Inflammatory macrophage (primary cell): Measurements from ENCODE around the gene MAOB.
A peak's percentile ranks its signal among the peaks of the same experiment; 100 is the strongest.
"Not testable (repeated sequence)": the region's sequence is repeated elsewhere in the genome, so short reads cannot be mapped to it uniquely, and the experiment has no call there.

Experiments
- DNase-seq, 2 donors: peaks; one replicate each; pipeline ENCODE4 v3.0.0-alpha.2; 2020 to 2022
- total RNA-seq, 18 experiments: gene quantifications; one replicate each; lab custom pipeline; 2026; ENCODE audit warnings: mixed read lengths in 6 of 18, inconsistent platforms in 2 of 18; lab: John Stamatoyannopoulos, UW

Gene MAOB
- total RNA-seq: 0 to 1.2 (median 0.27) reads per million in 18 experiments

- peak; percentile 18 to 47 for DNase-seq
Observed at GRCh38 chrX:43882294-43882681, at the start of gene MAOB. Gene MAOB, minus strand, starts transcription at chrX:43882450. Its CDS starts 151 bp downstream, at chrX:43882299.

- not testable (repeated sequence) for DNase-seq
Observed at GRCh38 chrX:43922032-43922431, 39.8 kb upstream of the MAOB start.

- DNase-seq: not testable (repeated sequence)
Observed at GRCh38 chrX:43910772-43911171, 28.5 kb upstream of the MAOB start.

- DNase-seq: no peak
Observed at GRCh38 chrX:43910012-43910411, 27.8 kb upstream of the MAOB start.

- no peak for DNase-seq
Observed at GRCh38 chrX:43909141-43909540, 26.9 kb upstream of the MAOB start.

GRCh38 chrX:43899878-43900815 is 17.9 kb upstream of the MAOB start:
- DNase-seq: no peak

- DNase-seq: no peak
Observed at GRCh38 chrX:43898406-43899035, 16.3 kb upstream of the MAOB start.

GRCh38 chrX:43897290-43897689 is 15.0 kb upstream of the MAOB start:
- DNase-seq: no peak

GRCh38 chrX:43892336-43892870 is 10.2 kb upstream of the MAOB start:
- no peak for DNase-seq

- no peak for DNase-seq
Observed at GRCh38 chrX:43885617-43886016, 3.4 kb upstream of the MAOB start.

GRCh38 chrX:43881410-43882293 is 598 bp downstream of the MAOB start:
- no peak for DNase-seq

- no peak for DNase-seq
Observed at GRCh38 chrX:43880425-43880824, 1.8 kb downstream of the MAOB start.

- peak in 1 of 2 donors; percentile 2 for DNase-seq
Observed at GRCh38 chrX:43878906-43879526, 3.2 kb downstream of the MAOB start.

GRCh38 chrX:43876680-43877079 is 5.6 kb downstream of the MAOB start:
- no peak for DNase-seq

GRCh38 chrX:43870758-43871419 is 11.4 kb downstream of the MAOB start:
- no peak for DNase-seq

GRCh38 chrX:43870011-43870410 is 12.2 kb downstream of the MAOB start:
- DNase-seq: no peak

GRCh38 chrX:43868791-43869190 is 13.5 kb downstream of the MAOB start:
- DNase-seq: no peak

- DNase-seq: no peak
Observed at GRCh38 chrX:43866423-43866822, 15.8 kb downstream of the MAOB start.

GRCh38 chrX:43865791-43866190 is 16.5 kb downstream of the MAOB start:
- DNase-seq: no peak

GRCh38 chrX:43862434-43862833 is 19.8 kb downstream of the MAOB start:
- no peak for DNase-seq

- peak; percentile 7 to 48 for DNase-seq
Observed at GRCh38 chrX:43861750-43862149, 20.5 kb downstream of the MAOB start.
